GM10266 (cell line): ENCODE measurements around the gene DIP2C.
"Not testable (repeated sequence)": the region's sequence is repeated elsewhere in the genome, so short reads cannot be mapped to it uniquely, and the experiment has no call there.

ENCODE experiments used
- DNase-seq: peaks from one replicate; pipeline ENCODE4 v3.0.0; 2012; ENCODE audit errors: extremely low spot score
- TF ChIP-seq, protein P1 (sequence below): IDR thresholded peaks from 2 replicates; pipeline ENCODE4 v1.5.1; 2012; ENCODE audit warnings: mild to moderate bottlenecking, low read depth; ENCODE audit not compliant: control insufficient read depth, insufficient read depth; ENCODE audit errors: missing control alignments

The DIP2C gene

DNA sequence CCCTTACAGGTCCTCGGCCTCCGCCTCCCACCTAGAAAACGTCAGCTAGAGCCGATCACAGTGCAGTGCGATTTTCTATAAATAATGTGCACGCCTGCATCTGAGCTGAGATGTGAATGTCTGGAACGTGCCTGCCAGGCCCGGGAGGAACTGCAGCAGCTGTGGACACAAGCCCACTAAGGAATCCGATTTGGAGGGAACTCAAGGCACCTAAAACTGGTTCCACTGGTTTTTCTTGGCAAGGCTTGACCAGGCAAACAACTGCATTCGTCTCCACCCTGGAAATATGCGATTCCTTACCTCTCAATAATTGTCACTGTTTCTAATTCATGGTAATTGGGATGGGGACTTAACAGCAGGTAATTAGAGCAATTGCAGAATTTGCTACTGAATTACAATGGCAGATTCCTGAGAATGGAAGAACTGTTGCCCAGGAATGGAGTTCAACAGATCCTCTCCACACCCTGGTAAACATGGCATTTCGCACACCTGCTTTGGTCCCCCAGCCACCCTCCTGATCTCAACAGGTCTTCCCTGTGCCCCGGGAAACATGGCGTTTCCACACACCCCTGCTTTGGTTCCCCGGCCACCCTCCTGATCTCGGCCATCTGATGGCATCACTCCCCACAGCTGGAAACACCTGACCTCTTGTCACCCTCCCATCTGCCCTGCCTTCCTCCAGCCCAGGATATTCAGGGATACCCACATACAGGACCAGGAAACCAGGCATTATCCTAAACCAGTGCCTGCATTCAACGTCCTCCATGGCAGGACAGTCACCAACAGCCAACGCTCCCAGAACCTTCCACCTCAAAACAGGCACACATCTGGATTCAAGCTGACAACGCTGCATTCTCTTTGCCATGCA, 76.0 kb downstream of the DIP2C start:
- DNase-seq = no peak
- TF ChIP-seq, protein P1, sequence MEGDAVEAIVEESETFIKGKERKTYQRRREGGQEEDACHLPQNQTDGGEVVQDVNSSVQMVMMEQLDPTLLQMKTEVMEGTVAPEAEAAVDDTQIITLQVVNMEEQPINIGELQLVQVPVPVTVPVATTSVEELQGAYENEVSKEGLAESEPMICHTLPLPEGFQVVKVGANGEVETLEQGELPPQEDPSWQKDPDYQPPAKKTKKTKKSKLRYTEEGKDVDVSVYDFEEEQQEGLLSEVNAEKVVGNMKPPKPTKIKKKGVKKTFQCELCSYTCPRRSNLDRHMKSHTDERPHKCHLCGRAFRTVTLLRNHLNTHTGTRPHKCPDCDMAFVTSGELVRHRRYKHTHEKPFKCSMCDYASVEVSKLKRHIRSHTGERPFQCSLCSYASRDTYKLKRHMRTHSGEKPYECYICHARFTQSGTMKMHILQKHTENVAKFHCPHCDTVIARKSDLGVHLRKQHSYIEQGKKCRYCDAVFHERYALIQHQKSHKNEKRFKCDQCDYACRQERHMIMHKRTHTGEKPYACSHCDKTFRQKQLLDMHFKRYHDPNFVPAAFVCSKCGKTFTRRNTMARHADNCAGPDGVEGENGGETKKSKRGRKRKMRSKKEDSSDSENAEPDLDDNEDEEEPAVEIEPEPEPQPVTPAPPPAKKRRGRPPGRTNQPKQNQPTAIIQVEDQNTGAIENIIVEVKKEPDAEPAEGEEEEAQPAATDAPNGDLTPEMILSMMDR = no peak

DNA sequence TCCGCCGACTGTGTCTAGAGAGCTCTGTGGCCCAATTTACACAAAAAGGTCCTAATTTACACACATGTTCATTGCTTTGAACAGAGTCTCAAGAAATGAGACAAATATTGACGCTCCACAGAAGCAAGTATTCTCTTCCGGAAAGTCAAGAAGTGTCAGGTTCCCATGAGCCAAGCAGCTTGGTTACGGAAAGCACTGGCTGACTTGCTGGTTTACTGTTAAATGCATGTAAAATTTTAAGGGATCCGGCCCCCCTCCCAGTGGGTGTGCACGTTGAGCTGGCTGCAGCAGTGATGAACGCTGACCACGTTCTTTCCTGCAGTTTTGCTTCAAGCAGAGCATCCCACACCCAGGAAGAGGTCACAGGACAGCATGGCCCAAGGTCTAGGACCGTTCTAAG, 76.8 kb downstream of the DIP2C start:
- no peak for DNase-seq

DNA sequence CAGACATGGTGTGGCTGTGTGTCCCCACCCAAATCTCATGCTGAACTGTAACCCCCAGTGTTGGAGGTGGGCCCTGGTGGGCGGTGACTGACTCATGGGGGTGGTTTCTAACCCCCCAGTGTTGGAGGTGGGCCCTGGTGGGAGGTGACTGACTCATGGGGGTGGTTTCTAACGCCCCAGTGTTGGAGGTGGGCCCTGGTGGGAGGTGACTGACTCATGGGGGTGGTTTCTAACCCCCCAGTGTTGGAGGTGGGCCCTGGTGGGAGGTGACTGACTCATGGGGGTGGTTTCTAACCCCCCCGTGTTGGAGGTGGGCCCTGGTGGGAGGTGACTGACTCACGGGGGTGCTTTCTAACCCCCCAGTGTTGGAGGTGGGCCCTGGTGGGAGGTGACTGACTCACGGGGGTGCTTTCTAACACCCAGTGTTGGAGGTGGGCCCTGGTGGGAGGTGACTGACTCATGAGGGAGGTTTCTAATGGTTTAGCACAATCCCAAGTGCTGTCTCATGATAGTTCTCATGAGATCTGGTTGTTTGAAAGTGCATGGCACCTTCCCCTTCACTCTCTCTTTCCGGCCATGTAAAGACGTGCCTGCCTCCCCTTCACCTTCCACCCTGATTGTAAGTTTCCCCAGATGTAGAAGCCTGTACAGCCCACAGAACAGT, 78.7 kb downstream of the DIP2C start:
- DNase-seq = not testable (repeated sequence)

More for the DNA sequence above, 76.8 kb downstream of the DIP2C start:
- TF ChIP-seq, protein P1 = no peak

DNA sequence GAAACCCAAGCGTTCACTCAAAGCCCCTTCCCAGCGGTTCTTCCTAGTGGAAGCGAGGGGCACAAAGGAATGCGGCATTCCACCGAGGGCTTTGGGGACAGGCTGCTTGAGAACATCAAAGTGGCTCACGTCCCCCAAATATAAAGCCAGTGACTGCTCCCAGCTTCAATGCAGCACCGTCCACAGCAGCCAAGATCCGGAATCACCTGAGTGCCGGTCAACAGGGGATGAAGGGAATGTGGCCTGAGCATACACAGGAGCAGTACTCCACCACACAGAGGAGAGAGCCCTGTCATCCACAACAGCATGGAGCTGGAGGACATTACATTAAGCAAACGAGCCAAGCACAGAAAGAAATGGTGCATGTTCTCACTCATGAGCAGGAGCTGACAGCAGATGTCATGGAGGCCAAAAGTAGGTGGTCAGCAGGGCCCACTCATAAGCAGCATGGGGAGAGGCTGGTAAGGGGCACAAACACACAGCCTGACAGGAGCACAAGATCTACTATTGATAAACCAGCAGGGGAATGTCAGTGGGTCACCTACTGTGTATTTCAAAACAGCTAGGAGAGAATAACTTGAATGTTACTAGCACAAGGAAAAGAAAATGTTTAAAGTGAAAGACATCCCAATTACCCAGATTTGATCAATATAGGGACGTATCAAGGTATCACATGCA, 79.5 kb downstream of the DIP2C start:
- TF ChIP-seq, protein P1 = no peak
- no peak for DNase-seq

DNA sequence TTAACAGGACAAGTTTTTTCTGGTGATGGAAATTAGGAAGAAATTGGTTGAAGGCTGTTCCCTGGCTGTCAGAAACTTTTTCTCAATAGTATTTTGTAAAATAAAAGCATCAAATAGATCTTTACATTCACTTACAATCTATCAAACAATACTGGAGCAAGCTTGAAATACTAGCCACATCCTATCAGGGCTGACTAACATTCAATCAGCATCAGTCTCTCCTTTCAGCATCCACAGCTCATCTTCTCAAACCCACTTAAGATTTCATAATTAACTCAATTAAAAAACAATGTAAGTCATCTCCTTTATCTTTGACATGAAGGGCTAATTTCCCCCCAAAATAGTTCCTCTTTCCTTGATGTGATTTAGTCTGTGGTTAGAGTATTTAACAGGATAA, 80.2 kb downstream of the DIP2C start:
- no peak for DNase-seq
- TF ChIP-seq, protein P1 = no peak

DNA sequence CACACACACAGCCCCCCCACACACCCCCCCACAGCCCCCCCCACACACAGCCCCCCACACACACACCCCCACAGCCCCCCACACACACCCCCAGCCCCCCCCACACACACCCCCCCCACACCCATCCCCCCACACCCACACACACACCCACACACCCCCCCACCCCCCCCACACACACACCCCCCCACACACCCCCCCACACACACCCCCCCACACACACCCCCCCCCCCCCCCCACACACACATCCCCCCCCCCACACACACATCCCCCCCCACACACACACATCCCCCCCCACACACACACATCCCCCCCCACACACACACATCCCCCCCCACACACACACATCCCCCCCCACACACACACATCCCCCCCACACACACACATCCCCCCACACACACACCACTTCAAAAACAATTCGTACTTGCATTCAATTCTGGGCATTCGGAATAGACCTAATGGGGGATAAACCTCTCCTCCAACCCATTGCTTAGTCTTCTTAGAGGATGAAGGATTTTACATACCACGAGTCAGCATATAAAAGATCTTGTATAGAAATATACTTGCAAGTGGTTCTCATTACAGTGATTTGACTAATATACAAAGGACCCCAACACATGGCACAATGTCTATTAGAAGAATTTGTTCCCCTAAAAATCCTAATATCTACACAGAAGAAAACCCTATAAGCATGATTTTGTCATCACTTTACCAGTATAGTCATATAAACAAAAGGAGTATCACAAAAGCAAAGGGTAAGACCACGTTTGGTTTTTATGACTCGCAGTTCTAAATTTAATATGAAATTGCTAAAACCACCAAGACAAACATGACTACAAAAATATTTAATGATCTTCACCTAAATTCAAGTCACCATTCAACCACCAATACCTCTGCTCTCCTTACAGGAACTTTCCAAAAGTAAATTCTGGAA, 80.9 kb downstream of the DIP2C start:
- no peak for DNase-seq
- TF ChIP-seq, protein P1 = no peak
